Endothelial cell of umbilical vein (primary cell): ENCODE data around the gene C1QA.

ENCODE experiments used
- CTCF ChIP-seq, 2 donors: IDR thresholded peaks; 1 replicate in 1 of 2; 2 replicates in 1 of 2; pipeline ENCODE4 v1.5.1; 2011; ENCODE audit warnings: low read length in 2 of 2, mild to moderate bottlenecking in 2 of 2, moderate library complexity in 2 of 2, control low read depth in 1 of 2, inconsistent platforms in 1 of 2, low read depth in 1 of 2; ENCODE audit not compliant: insufficient read depth in 1 of 2; ENCODE audit errors: extremely low read depth in 1 of 2
- FOS ChIP-seq: IDR thresholded peaks from 2 replicates; pipeline ENCODE4 v1.6.1; 2011; ENCODE audit warnings: mild to moderate bottlenecking, low read length, moderate library complexity, borderline replicate concordance; ENCODE audit not compliant: insufficient read depth
- POLR2A ChIP-seq: IDR thresholded peaks from 2 replicates; pipeline ENCODE4 v1.6.1; 2012; ENCODE audit warnings: low read depth, mild to moderate bottlenecking, control low read depth, low read length

GRCh38 chr1:22638476-22639234 is 2.2 kb downstream of the C1QA start:
- TF ChIP-seq CTCF (IDR thresholded peaks at IDR 0.05; ENCODE audit: extremely low read depth in 1 of 2, insufficient read depth in 1 of 2, low read depth in 1 of 2, low read length in 2 of 2), result no peak
- TF ChIP-seq POLR2A, result no peak
- no peak for TF ChIP-seq FOS
